CD4-positive, alpha-beta T cell (primary cell): Measurements from ENCODE around the gene SLIT1. TPM values are rescaled to one million over a fixed set of nuclear protein-coding genes. Genes with fewer than 3 reads are reported as not detected.

Experiments
- ATAC-seq: fragments of 200-7000 bp; cut with Tn5 transposase; one replicate; pipeline ENCODE4 v1.10.0; 2022; ENCODE audit warnings: mild to moderate bottlenecking; ENCODE audit not compliant: poor library complexity
- CTCF ChIA-PET: fragments of 350-600 bp; sonication (Branson Sonifier 250); formaldehyde crosslinking; loops from one replicate; lab custom pipeline; 2021; ENCODE audit warnings: antibody characterized with exemption, inconsistent platforms; lab: Charles Lee
- POLR2A ChIA-PET: fragments of 350-600 bp; sonication (Branson Sonifier 250); formaldehyde crosslinking; loops from one replicate; lab custom pipeline; 2021; ENCODE audit warnings: antibody characterized with exemption, inconsistent platforms; lab: Charles Lee
- DNase-seq, 14 experiments: peaks; one replicate each; pipeline ENCODE4 v3.0.0-alpha.2; 2013 to 2020; ENCODE audit warnings: mixed read lengths in 2 of 14
- H3K27ac ChIP-seq, 2 donors: one replicate each; pipeline versions ENCODE4 v1.5.1 to v1.7.0; 2013; ENCODE audit warnings: low read length in 2 of 2, low read depth in 1 of 2, mild to moderate bottlenecking in 1 of 2
- H3K27me3 ChIP-seq, 2 experiments: 1 replicate in 1 of 2; 2 replicates in 1 of 2; pipeline versions ENCODE4 v1.6.1 to v1.7.0; 2013; ENCODE audit warnings: low read length in 2 of 2, control low read depth in 1 of 2, mild to moderate bottlenecking in 1 of 2, moderate library complexity in 1 of 2; ENCODE audit not compliant: insufficient read depth in 2 of 2, control insufficient read depth in 1 of 2
- H3K36me3 ChIP-seq: one replicate; pipeline ENCODE4 v1.6.1; 2013; ENCODE audit warnings: low read length, control low read depth; ENCODE audit not compliant: insufficient read depth
- H3K4me1 ChIP-seq: one replicate; pipeline ENCODE4 v1.6.1; 2013; ENCODE audit warnings: low read length, control low read depth; ENCODE audit not compliant: insufficient read depth
- H3K4me3 ChIP-seq: one replicate; pipeline ENCODE4 v1.5.1; 2013; ENCODE audit warnings: mild to moderate bottlenecking, low read length, moderate library complexity
- H3K9me3 ChIP-seq, 2 experiments: 1 replicate in 1 of 2; 2 replicates in 1 of 2; pipeline versions ENCODE4 v1.6.1 to v1.7.0; 2013; ENCODE audit warnings: low read length in 2 of 2, mild to moderate bottlenecking in 2 of 2, control low read depth in 1 of 2, moderate library complexity in 1 of 2; ENCODE audit not compliant: control insufficient read depth in 1 of 2, insufficient read depth in 1 of 2
- H3K27ac Mint-ChIP-seq: one replicate; pipeline ENCODE4 v1.8.0; 2020; ENCODE audit warnings: mixed read lengths
- H3K27me3 Mint-ChIP-seq: one replicate; pipeline ENCODE4 v1.8.0; 2021; ENCODE audit warnings: mixed read lengths
- H3K36me3 Mint-ChIP-seq: one replicate; pipeline ENCODE4 v1.8.0; 2021; ENCODE audit warnings: low read depth, mixed read lengths
- H3K4me1 Mint-ChIP-seq: one replicate; pipeline ENCODE4 v1.8.0; 2021; ENCODE audit warnings: low read depth, mixed read lengths
- H3K4me3 Mint-ChIP-seq: one replicate; pipeline ENCODE4 v1.8.0; 2020; ENCODE audit warnings: mild to moderate bottlenecking, mixed read lengths
- H3K9me3 Mint-ChIP-seq: one replicate; pipeline ENCODE4 v1.8.0; 2020; ENCODE audit warnings: mixed read lengths
- CTCF ChIP-seq: fragments of 200-600 bp; IDR thresholded peaks from one replicate; pipeline ENCODE4 v1.8.0; 2022; ENCODE audit warnings: antibody characterized with exemption, mild to moderate bottlenecking
- intact Hi-C, 2 experiments: fragments of 100-400 bp; cut with DNase I in 1 of 2; cut with micrococcal nuclease in 1 of 2; formaldehyde crosslinking; loops; one replicate each; pipeline versions ENCODE4 v1.15.1 to v1.9.0; 2023 to 2025; cut with DNase I, micrococcal nuclease
- total RNA-seq, 174 experiments: library from RNA in 2 of 174; stranded (reverse) in 2 of 174; gene quantifications; one replicate each; pipeline ENCODE4 v1.2.3 and lab custom pipeline; 2021 to 2026

Gene SLIT1
- total RNA-seq, 2 experiments from 2014 or later = 0.30 to 0.39 TPM

DNA sequence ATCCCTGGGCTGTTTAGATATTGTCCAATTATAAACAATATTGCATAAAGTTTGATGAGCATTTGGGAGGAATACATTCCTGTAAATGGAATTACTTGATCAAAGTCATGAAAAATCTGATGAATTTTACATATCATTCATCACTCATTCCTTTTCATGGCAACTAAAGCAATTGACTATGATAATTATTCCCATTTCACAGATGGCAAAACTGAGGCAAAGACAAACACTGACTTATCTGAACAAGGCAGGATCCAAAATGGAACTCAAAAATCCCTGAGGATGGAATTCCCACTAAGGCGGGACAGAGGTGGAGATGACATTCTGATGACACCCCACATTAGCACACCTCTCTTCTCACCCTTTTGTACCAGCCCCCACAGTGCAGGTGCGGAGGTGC lies 17.1 kb downstream of the SLIT1 start:
- CTCF ChIA-PET = no interaction called here
- no peak overlapping the region for H3K4me3 Mint-ChIP-seq
- DNase-seq (no peak), ATAC-seq (no peak)
- H3K27me3 ChIP-seq = peaks cover 0 to 10% of the 10 kb centered on the region in 2 experiments
- H3K9me3 Mint-ChIP-seq = no peaks in the 10 kb centered on the region
- no peak overlapping the region for H3K4me3 ChIP-seq
- no peak overlapping the region for H3K27ac Mint-ChIP-seq
- peaks cover 4% of the 10 kb centered on the region for H3K27me3 Mint-ChIP-seq
- no peak for TF ChIP-seq CTCF
- no peaks in the 10 kb centered on the region for H3K4me1 Mint-ChIP-seq
- no peak overlapping the region for H3K27ac ChIP-seq
- intact Hi-C loops = no loop called here
- no peaks in the 10 kb centered on the region for H3K36me3 Mint-ChIP-seq
- POLR2A ChIA-PET = no interaction called here
- H3K36me3 ChIP-seq = no peaks in the 10 kb centered on the region
- H3K4me1 ChIP-seq = no peaks in the 10 kb centered on the region
- H3K9me3 ChIP-seq = no peaks in the 10 kb centered on the region

GRCh38 chr10:97165499-97165898 lies 20.3 kb downstream of the SLIT1 start:
- no peak overlapping the region for H3K27ac ChIP-seq
- CTCF ChIA-PET = no interaction called here
- no peaks in the 10 kb centered on the region for H3K27me3 Mint-ChIP-seq
- H3K36me3 ChIP-seq = no peaks in the 10 kb centered on the region
- H3K36me3 Mint-ChIP-seq = no peaks in the 10 kb centered on the region
- POLR2A ChIA-PET = no interaction called here
- no peaks in the 10 kb centered on the region for H3K4me1 Mint-ChIP-seq
- DNase-seq (no peak), ATAC-seq (no peak)
- H3K4me1 ChIP-seq = no peaks in the 10 kb centered on the region
- H3K4me3 ChIP-seq = no peak overlapping the region
- H3K4me3 Mint-ChIP-seq = no peak overlapping the region
- no peak overlapping the region for H3K27ac Mint-ChIP-seq
- intact Hi-C loops = no loop called here
- peaks cover 0 to 10% of the 10 kb centered on the region in 2 experiments for H3K27me3 ChIP-seq
- TF ChIP-seq CTCF = no peak
- H3K9me3 ChIP-seq = no peaks in the 10 kb centered on the region
- no peaks in the 10 kb centered on the region for H3K9me3 Mint-ChIP-seq

GRCh38 chr10:97163781-97164501 lies 21.8 kb downstream of the SLIT1 start:
- intact Hi-C loops = no loop called here
- H3K4me3 Mint-ChIP-seq = no peak overlapping the region
- Histone ChIP-seq H3K27ac (no peak overlapping the region), H3K36me3 (no peaks in the 10 kb centered on the region), H3K4me1 (no peaks in the 10 kb centered on the region), H3K4me3 (no peak overlapping the region), H3K27me3 (no peaks in the 10 kb centered on the region), H3K9me3 (no peaks in the 10 kb centered on the region)
- no peaks in the 10 kb centered on the region for H3K9me3 Mint-ChIP-seq
- DNase-seq (no peak), ATAC-seq (no peak)
- TF ChIP-seq CTCF = no peak
- no peak overlapping the region for H3K27ac Mint-ChIP-seq
- CTCF ChIA-PET = no interaction called here
- POLR2A ChIA-PET = no interaction called here
- no peaks in the 10 kb centered on the region for H3K27me3 Mint-ChIP-seq
- H3K4me1 Mint-ChIP-seq = no peaks in the 10 kb centered on the region
- no peaks in the 10 kb centered on the region for H3K36me3 Mint-ChIP-seq
